Measurements from ENCODE around the gene SH3BP4.

- TF ChIP-seq ZNF282 (IDR thresholded peaks at IDR 0.05; ENCODE audit: partially characterized antibody) (no peak), ZNF670 (CRISPR knock-in tag; IDR thresholded peaks at IDR 0.05; ENCODE audit: borderline replicate concordance) (no peak), PCBP1 (IDR thresholded peaks at IDR 0.05; ENCODE audit: borderline replicate concordance, low read depth, low read length) (no peak), ZNF776 (CRISPR knock-in tag; IDR thresholded peaks at IDR 0.05) (no peak)
These were observed 79.1 kb downstream of the SH3BP4 start for GRCh38 chr2:235030936-235031335.

Data from HepG2 (cell line).